Activated T-cell treated with anti-CD3 and anti-CD28 coated beads, Interleukin-2, amount 50 U/mL, for 24 hours (primary cell): ENCODE measurements around the gene ANAPC13.

Experiments
- DNase-seq: peaks from one replicate; pipeline ENCODE4 v3.0.0-alpha.2; 2020
- H3K27ac Mint-ChIP-seq: 2 replicates; pipeline ENCODE4 v1.8.0; 2020; ENCODE audit warnings: mild to moderate bottlenecking, mixed read lengths
- H3K27me3 Mint-ChIP-seq: 2 replicates; pipeline ENCODE4 v1.8.0; 2020; ENCODE audit warnings: mixed read lengths
- H3K36me3 Mint-ChIP-seq: 2 replicates; pipeline ENCODE4 v1.8.0; 2020; ENCODE audit warnings: low read depth, mixed read lengths
- H3K4me1 Mint-ChIP-seq: 2 replicates; pipeline ENCODE4 v1.8.0; 2020; ENCODE audit warnings: low read depth, mixed read lengths
- H3K4me3 Mint-ChIP-seq: 2 replicates; pipeline ENCODE4 v1.8.0; 2020; ENCODE audit warnings: mild to moderate bottlenecking, moderate library complexity, mixed read lengths
- H3K9me3 Mint-ChIP-seq: 2 replicates; pipeline ENCODE4 v1.8.0; 2020; ENCODE audit warnings: mixed read lengths

The ANAPC13 gene

DNA sequence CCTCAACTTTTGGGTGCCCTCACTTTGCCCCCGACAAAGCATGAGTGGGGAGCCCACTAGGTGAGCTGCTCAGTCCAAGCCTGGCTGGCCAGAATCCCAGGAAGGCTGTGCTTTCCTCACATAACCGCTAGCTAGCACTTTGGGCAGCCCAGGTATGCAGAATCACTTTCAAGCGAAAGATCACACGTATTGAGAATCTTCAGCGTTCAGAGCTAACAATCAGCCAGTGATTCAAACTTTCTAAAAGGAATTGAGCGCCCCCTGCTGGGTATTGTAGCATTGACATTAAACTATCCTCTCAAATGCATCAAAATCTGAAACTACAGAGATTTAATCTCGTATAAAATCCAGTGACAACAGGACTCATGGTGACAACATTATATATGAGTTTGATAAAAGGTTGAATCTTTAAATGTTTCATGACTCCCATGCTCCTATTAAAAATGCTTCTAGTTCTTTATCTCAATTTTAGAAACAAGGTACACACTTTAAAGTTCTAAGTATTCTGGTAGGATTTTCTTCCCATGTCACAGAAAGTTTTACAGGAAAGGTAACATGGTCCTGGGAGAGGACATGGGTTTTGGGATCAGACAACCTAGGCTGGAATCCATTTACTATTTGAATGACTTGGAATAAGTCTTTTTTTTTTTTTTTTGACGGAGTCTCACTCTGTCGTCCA, 11.8 kb downstream of the ANAPC13 start:
- DNase-seq, result peak; percentile 71
- H3K4me1 Mint-ChIP-seq, result peaks cover 2% of the 10 kb centered on the region
- no peak overlapping the region for H3K4me3 Mint-ChIP-seq
- peaks cover 30% of the 10 kb centered on the region for H3K36me3 Mint-ChIP-seq
- no peak overlapping the region for H3K27ac Mint-ChIP-seq
- no peaks in the 10 kb centered on the region for H3K9me3 Mint-ChIP-seq
- no peaks in the 10 kb centered on the region for H3K27me3 Mint-ChIP-seq

- Mint-ChIP-seq H3K9me3 (no peaks in the 10 kb centered on the region), H3K4me3 (no peak overlapping the region), H3K36me3 (peaks cover 18% of the 10 kb centered on the region), H3K27ac (no peak overlapping the region), H3K4me1 (peaks cover 2% of the 10 kb centered on the region), H3K27me3 (no peaks in the 10 kb centered on the region)
- DNase-seq, result no peak
Measured at GRCh38 chr3:134472831-134473230, 13.0 kb downstream of the ANAPC13 start.

GRCh38 chr3:134471521-134472193, 14.1 kb downstream of the ANAPC13 start:
- Mint-ChIP-seq H3K4me1 (peaks cover 2% of the 10 kb centered on the region), H3K27ac (no peak overlapping the region), H3K9me3 (no peaks in the 10 kb centered on the region), H3K36me3 (peaks cover 6% of the 10 kb centered on the region), H3K4me3 (no peak overlapping the region), H3K27me3 (no peaks in the 10 kb centered on the region)
- no peak for DNase-seq

- Mint-ChIP-seq H3K27me3 (no peaks in the 10 kb centered on the region), H3K9me3 (no peaks in the 10 kb centered on the region), H3K4me1 (no peaks in the 10 kb centered on the region), H3K36me3 (no peaks in the 10 kb centered on the region), H3K4me3 (no peak overlapping the region), H3K27ac (no peak overlapping the region)
- DNase-seq, result no peak
Measured at GRCh38 chr3:134468519-134468918, 17.3 kb downstream of the ANAPC13 start.

GRCh38 chr3:134466331-134466730, 19.5 kb downstream of the ANAPC13 start:
- Mint-ChIP-seq H3K36me3 (no peaks in the 10 kb centered on the region), H3K27me3 (peaks cover 4% of the 10 kb centered on the region), H3K4me3 (no peak overlapping the region), H3K4me1 (no peaks in the 10 kb centered on the region), H3K27ac (no peak overlapping the region), H3K9me3 (no peaks in the 10 kb centered on the region)
- no peak for DNase-seq

GRCh38 chr3:134464689-134465365, 21.0 kb downstream of the ANAPC13 start:
- H3K27ac Mint-ChIP-seq, result no peak overlapping the region
- H3K27me3 Mint-ChIP-seq, result peaks cover 4% of the 10 kb centered on the region
- H3K4me1 Mint-ChIP-seq, result no peaks in the 10 kb centered on the region
- H3K9me3 Mint-ChIP-seq, result no peaks in the 10 kb centered on the region
- no peaks in the 10 kb centered on the region for H3K36me3 Mint-ChIP-seq
- no peak for DNase-seq
- no peak overlapping the region for H3K4me3 Mint-ChIP-seq

DNA sequence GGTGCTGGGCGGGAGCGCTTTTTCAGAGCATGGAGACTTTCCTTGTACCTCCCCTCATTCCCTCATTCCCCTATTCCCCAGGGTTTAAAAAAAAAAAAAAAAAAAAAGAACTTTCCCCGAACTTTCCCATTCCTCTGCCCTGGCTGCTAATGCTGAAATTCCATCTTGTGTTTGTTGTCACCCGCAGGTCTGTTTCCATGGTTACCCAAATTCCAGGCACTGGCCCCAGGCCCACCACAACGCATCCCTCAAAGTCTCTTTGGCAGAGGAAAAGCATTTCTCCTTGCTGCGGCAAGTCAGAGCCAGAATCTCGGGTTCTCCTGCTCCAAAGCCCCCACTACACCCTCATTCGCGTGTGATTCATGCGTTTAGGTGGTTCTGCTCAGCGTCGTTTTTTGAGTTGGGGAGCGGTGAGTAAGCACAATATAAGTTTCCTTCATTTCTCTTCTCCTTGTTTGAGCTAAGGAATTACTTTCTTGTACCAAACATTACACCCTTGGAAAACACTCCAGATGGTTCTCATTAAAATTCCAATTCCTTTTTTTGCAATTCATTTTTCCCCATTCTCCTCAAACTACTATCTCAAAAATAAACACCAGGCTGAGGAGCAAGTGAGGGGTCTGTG, 21.6 kb downstream of the ANAPC13 start:
- Mint-ChIP-seq H3K4me3 (no peak overlapping the region), H3K4me1 (no peaks in the 10 kb centered on the region), H3K9me3 (no peaks in the 10 kb centered on the region), H3K36me3 (no peaks in the 10 kb centered on the region), H3K27ac (no peak overlapping the region), H3K27me3 (peaks cover 6% of the 10 kb centered on the region)
- no peak for DNase-seq

GRCh38 chr3:134463676-134464063, 22.1 kb downstream of the ANAPC13 start:
- no peak overlapping the region for H3K4me3 Mint-ChIP-seq
- H3K9me3 Mint-ChIP-seq, result no peaks in the 10 kb centered on the region
- DNase-seq, result no peak
- H3K4me1 Mint-ChIP-seq, result no peaks in the 10 kb centered on the region
- peaks cover 6% of the 10 kb centered on the region for H3K27me3 Mint-ChIP-seq
- no peaks in the 10 kb centered on the region for H3K36me3 Mint-ChIP-seq
- no peak overlapping the region for H3K27ac Mint-ChIP-seq

GRCh38 chr3:134462331-134462941, 23.3 kb downstream of the ANAPC13 start:
- no peak for DNase-seq
- Mint-ChIP-seq H3K36me3 (no peaks in the 10 kb centered on the region), H3K4me1 (no peaks in the 10 kb centered on the region), H3K27ac (no peak overlapping the region), H3K27me3 (peaks cover 19% of the 10 kb centered on the region), H3K4me3 (no peak overlapping the region), H3K9me3 (no peaks in the 10 kb centered on the region)

DNA sequence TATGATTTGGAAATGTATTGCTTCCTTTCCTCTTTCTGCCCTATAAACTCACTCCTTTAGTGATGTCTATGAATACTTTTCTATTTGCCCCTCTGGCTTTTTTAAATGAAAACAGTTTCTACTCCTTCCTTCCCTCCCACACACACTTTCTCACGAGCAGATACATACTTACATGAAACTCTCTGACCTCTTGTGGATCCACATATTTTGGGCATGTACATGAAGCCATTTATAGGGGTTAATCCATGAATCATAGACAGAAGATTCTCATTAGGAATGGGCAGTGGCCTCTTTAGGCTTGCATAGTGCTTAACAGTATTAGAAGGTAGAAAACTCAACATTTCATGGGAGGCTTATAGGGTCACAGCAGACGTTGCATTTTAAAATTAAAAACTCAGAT, 24.8 kb downstream of the ANAPC13 start:
- Mint-ChIP-seq H3K4me1 (no peaks in the 10 kb centered on the region), H3K27me3 (peaks cover 27% of the 10 kb centered on the region), H3K9me3 (no peaks in the 10 kb centered on the region), H3K27ac (no peak overlapping the region), H3K36me3 (no peaks in the 10 kb centered on the region), H3K4me3 (no peak overlapping the region)
- no peak for DNase-seq

DNA sequence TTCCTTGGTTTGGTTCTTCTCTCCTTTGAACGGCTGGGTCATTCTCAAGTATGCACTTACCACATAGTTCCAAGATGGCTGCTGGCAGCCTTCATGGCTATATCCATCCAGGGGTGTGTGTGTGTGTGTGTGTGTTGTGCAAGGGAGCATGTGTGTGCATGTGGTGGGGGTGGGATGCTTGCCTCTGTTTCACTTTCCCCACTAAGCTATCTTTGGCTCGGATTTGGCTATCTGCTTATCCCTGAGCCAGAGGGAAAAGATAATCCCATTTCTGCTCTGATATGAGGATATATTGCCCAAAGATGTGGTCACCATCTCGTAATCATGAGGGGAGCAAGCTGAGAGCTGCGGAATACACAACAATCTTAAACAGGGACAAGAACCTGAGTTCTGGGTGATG, 26.2 kb downstream of the ANAPC13 start:
- H3K27ac Mint-ChIP-seq, result no peak overlapping the region
- H3K4me1 Mint-ChIP-seq, result no peaks in the 10 kb centered on the region
- H3K36me3 Mint-ChIP-seq, result no peaks in the 10 kb centered on the region
- no peak for DNase-seq
- H3K9me3 Mint-ChIP-seq, result no peaks in the 10 kb centered on the region
- H3K27me3 Mint-ChIP-seq, result peaks cover 27% of the 10 kb centered on the region
- no peak overlapping the region for H3K4me3 Mint-ChIP-seq

- no peaks in the 10 kb centered on the region for H3K36me3 Mint-ChIP-seq
- no peak overlapping the region for H3K4me3 Mint-ChIP-seq
- H3K27ac Mint-ChIP-seq, result no peak overlapping the region
- no peaks in the 10 kb centered on the region for H3K9me3 Mint-ChIP-seq
- DNase-seq, result no peak
- H3K4me1 Mint-ChIP-seq, result no peaks in the 10 kb centered on the region
- H3K27me3 Mint-ChIP-seq, result peaks cover 27% of the 10 kb centered on the region
Measured at GRCh38 chr3:134458406-134458945, 27.3 kb downstream of the ANAPC13 start.

GRCh38 chr3:134457376-134458074, 28.3 kb downstream of the ANAPC13 start:
- Mint-ChIP-seq H3K27me3 (peaks cover 25% of the 10 kb centered on the region), H3K27ac (no peak overlapping the region), H3K4me3 (no peak overlapping the region), H3K4me1 (no peaks in the 10 kb centered on the region), H3K36me3 (no peaks in the 10 kb centered on the region), H3K9me3 (no peaks in the 10 kb centered on the region)
- no peak for DNase-seq

GRCh38 chr3:134453631-134454030, 32.2 kb downstream of the ANAPC13 start:
- H3K9me3 Mint-ChIP-seq, result no peaks in the 10 kb centered on the region
- DNase-seq, result no peak
- no peak overlapping the region for H3K4me3 Mint-ChIP-seq
- peaks cover 20% of the 10 kb centered on the region for H3K27me3 Mint-ChIP-seq
- no peak overlapping the region for H3K27ac Mint-ChIP-seq
- no peaks in the 10 kb centered on the region for H3K36me3 Mint-ChIP-seq
- H3K4me1 Mint-ChIP-seq, result no peaks in the 10 kb centered on the region
